Loucy (cell line): ENCODE results near the gene UBE2J1.

ENCODE experiments used
- CTCF ChIP-seq: fragments of 200-600 bp; sonication (generic); conservative IDR thresholded peaks from 2 replicates; pipeline ENCODE4 v1.5.1; 2014; ENCODE audit warnings: mild to moderate bottlenecking, antibody characterized with exemption, low read length
- EZH2phosphoT487 ChIP-seq: fragments of 200-600 bp; IDR thresholded peaks from 2 replicates; pipeline ENCODE4 v1.6.1; 2018; ENCODE audit warnings: antibody characterized with exemption, mild to moderate bottlenecking, moderate library complexity, borderline replicate concordance

- TF ChIP-seq CTCF (no peak), EZH2phosphoT487 (no peak)
Measured at GRCh38 chr6:89321131-89321970, 31.2 kb downstream of the UBE2J1 start.
